Measurements from ENCODE around the gene RO60.
A peak's percentile ranks its signal among the peaks of the same experiment; 100 is the strongest.

The RO60 gene

GRCh38 chr1:193087893-193088292 lies 28.5 kb downstream of the RO60 start:
- no peak for TF ChIP-seq CTCF (IDR thresholded peaks at IDR 0.05)
- Histone ChIP-seq H3K36me3 (peaks cover 23 to 41% (median 41%) of the 10 kb centered on the region in 3 donors), H3K9me3 (no peaks in the 10 kb centered on the region), H3K4me3 (no peak overlapping the region), H3K27me3 (no peaks in the 10 kb centered on the region), H3K27ac (no peak overlapping the region), H3K4me1 (no peaks in the 10 kb centered on the region)
- intact Hi-C loops (cut with DNase I; ENCODE audit: low total_unique reads) = no loop called here
- no peak for DNase-seq

GRCh38 chr1:193090865-193091264 lies 31.5 kb downstream of the RO60 start:
- no peak for TF ChIP-seq CTCF (IDR thresholded peaks at IDR 0.05)
- Histone ChIP-seq H3K4me1 (no peaks in the 10 kb centered on the region), H3K27me3 (no peaks in the 10 kb centered on the region), H3K4me3 (no peak overlapping the region), H3K9me3 (no peaks in the 10 kb centered on the region), H3K36me3 (peaks cover 15 to 42% (median 32%) of the 10 kb centered on the region in 3 donors), H3K27ac (no peak overlapping the region)
- no peak for DNase-seq
- intact Hi-C loops (cut with DNase I; ENCODE audit: low total_unique reads) = no loop called here

DNA sequence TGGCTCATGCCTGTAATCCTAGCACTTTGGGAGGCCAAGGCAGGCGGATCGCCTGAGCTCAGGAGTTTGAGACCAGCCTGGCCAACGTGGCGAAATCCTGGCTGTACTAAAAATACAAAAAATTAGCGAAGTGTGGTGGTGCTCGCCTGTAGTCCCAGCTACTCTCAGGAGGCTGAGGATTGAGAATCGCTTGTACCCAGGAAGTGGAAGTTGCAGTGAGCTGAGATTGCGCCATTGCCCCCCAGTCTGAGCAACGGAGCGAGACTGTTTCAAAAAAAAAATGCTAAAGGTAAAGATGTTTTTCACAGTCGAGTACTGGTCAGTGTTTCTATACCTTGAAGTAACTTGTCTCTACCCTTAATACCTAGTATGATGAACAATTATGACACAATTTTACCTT lies 34.7 kb downstream of the RO60 start:
- no peaks in the 10 kb centered on the region for H3K9me3 ChIP-seq
- H3K27me3 ChIP-seq = no peaks in the 10 kb centered on the region
- no peaks in the 10 kb centered on the region for H3K4me1 ChIP-seq
- intact Hi-C loops (cut with DNase I; ENCODE audit: low total_unique reads) = no loop called here
- H3K27ac ChIP-seq = no peak overlapping the region
- TF ChIP-seq CTCF (IDR thresholded peaks at IDR 0.05) = no peak
- peaks cover 40 to 69% (median 56%) of the 10 kb centered on the region in 3 donors for H3K36me3 ChIP-seq
- no peak for DNase-seq
- no peak overlapping the region for H3K4me3 ChIP-seq

DNA sequence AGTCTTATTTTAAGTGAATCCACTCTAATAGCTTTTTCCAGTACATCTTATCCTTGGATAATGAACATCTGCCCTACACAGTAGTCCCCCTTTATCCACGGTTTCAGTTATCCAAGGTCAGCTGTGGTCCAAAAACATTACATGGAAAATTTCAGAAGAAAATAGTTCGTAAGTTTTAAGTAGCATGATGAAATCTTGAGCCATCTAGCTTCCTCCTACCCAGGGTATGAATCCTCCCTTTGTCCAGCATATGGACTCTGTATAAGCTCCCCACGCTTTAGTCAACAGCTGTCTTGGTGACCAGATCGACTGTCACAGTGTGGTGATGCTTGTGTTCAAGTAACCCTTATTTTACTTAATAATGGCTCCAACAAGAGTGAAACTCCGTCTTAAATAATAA lies 43.2 kb downstream of the RO60 start:
- no peak overlapping the region for H3K4me3 ChIP-seq

GRCh38 chr1:193103759-193104501 lies 44.5 kb downstream of the RO60 start:
- H3K4me1 ChIP-seq = peaks cover 0 to 25% (median 14%) of the 10 kb centered on the region in 4 donors
- no peaks in the 10 kb centered on the region for H3K9me3 ChIP-seq
- H3K27me3 ChIP-seq = no peaks in the 10 kb centered on the region
- intact Hi-C loops (cut with DNase I; ENCODE audit: low total_unique reads) = loop anchor here (2.0 to 5.0 kb wide), 2 partner anchors 19 to 297 kb away; partner anchors contain the start of genes CDC73 and RGS2
- peaks cover 7 to 14% (median 12%) of the 10 kb centered on the region in 3 donors for H3K36me3 ChIP-seq
- no peak for TF ChIP-seq CTCF (IDR thresholded peaks at IDR 0.05)
- no peak for DNase-seq
- peak overlapping the region; percentile 75 to 80 for H3K4me3 ChIP-seq
- peak overlapping the region; percentile 93 for H3K27ac ChIP-seq

More for the DNA sequence above, 43.2 kb downstream of the RO60 start:
- DNase-seq = no peak
- Histone ChIP-seq H3K36me3 (peaks cover 16 to 26% (median 21%) of the 10 kb centered on the region in 3 donors), H3K27ac (peak overlapping the region in 1 of 2 donors; percentile 93), H3K4me1 (peaks cover 0 to 25% (median 14%) of the 10 kb centered on the region in 4 donors), H3K9me3 (no peaks in the 10 kb centered on the region), H3K27me3 (no peaks in the 10 kb centered on the region)
- no peak for TF ChIP-seq CTCF (IDR thresholded peaks at IDR 0.05)
- intact Hi-C loops (cut with DNase I; ENCODE audit: low total_unique reads) = loop anchor here (5.0 kb wide), 1 partner anchor 295 kb away; the partner anchor contains the start of gene RGS2
